Choroid plexus epithelial cell (primary cell): ENCODE measurements around the gene SLA2.
"Not testable (repeated sequence)": the region's sequence is repeated elsewhere in the genome, so short reads cannot be mapped to it uniquely, and the experiment has no call there.

Source experiments
- DNase-seq: peaks from one replicate; pipeline ENCODE4 v3.0.0-alpha.2; 2010; ENCODE audit warnings: low read depth
- H3K4me3 ChIP-seq: 2 replicates; pipeline ENCODE4 v1.5.1; 2011; ENCODE audit warnings: low read depth, mild to moderate bottlenecking, control low read depth, low read length, moderate library complexity
- CTCF ChIP-seq: conservative IDR thresholded peaks from 2 replicates; pipeline ENCODE4 v1.5.1; 2011; ENCODE audit warnings: low read depth, mild to moderate bottlenecking, control low read depth, inconsistent platforms, low read length, moderate library complexity

Gene SLA2

GRCh38 chr20:36677422-36677771, 31.4 kb upstream of the SLA2 start:
- no peak for TF ChIP-seq CTCF
- H3K4me3 ChIP-seq = no peak overlapping the region
- DNase-seq = no peak

GRCh38 chr20:36676701-36677421, 30.9 kb upstream of the SLA2 start:
- no peak for TF ChIP-seq CTCF
- DNase-seq = no peak
- no peak overlapping the region for H3K4me3 ChIP-seq

- DNase-seq, H3K4me3 ChIP-seq: not testable (repeated sequence)
These were observed 29.5 kb upstream of the SLA2 start for GRCh38 chr20:36675545-36675944.

GRCh38 chr20:36672991-36673390, 27.0 kb upstream of the SLA2 start:
- no peak for TF ChIP-seq CTCF
- DNase-seq = no peak
- no peak overlapping the region for H3K4me3 ChIP-seq

GRCh38 chr20:36670665-36671357, 24.8 kb upstream of the SLA2 start:
- H3K4me3 ChIP-seq = no peak overlapping the region
- DNase-seq = no peak
- no peak for TF ChIP-seq CTCF

- DNase-seq = peak; percentile 60
- TF ChIP-seq CTCF = peak; percentile 37
These were observed 20.3 kb upstream of the SLA2 start for GRCh38 chr20:36666181-36666740.

GRCh38 chr20:36663031-36663430, 17.0 kb upstream of the SLA2 start:
- no peak overlapping the region for H3K4me3 ChIP-seq
- peak; percentile 14 for DNase-seq
- no peak for TF ChIP-seq CTCF

More at GRCh38 chr20:36666181-36666740, 20.3 kb upstream of the SLA2 start:
- H3K4me3 ChIP-seq = no peak overlapping the region
